HG03521 (cell line): Measurements from ENCODE around the gene ERC2.
"Not testable (repeated sequence)": the region's sequence is repeated elsewhere in the genome, so short reads cannot be mapped to it uniquely, and the experiment has no call there.

Experiments
- ATAC-seq: cut with Tn5 transposase; IDR thresholded peaks from one replicate; pipeline ENCODE4 v1.9.1; 2021; ENCODE audit warnings: mild to moderate bottlenecking, moderate library complexity; ENCODE audit not compliant: unreplicated experiment

The ERC2 gene

GRCh38 chr3:55868347-55868746 lies 599.9 kb downstream of the ERC2 start:
- ATAC-seq, result no peak

DNA sequence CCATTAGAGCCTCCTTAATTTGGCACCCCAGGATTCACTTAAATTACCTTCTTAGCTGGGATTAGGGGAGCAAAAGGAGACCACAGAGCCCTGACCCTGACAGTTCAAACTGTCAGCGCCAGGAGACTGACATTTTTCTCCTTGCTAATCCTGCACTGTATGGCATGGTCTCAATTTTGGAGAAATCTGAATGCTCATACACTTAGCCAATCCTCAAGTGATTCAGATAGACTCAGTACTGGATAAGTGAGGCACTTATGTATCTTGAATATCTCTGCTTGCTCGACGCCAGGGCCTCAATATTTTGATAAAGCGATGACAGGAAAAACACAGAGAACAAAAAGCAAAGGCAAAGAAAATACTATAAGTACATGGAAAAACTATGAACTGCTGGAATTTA lies 605.2 kb downstream of the ERC2 start:
- no peak for ATAC-seq

DNA sequence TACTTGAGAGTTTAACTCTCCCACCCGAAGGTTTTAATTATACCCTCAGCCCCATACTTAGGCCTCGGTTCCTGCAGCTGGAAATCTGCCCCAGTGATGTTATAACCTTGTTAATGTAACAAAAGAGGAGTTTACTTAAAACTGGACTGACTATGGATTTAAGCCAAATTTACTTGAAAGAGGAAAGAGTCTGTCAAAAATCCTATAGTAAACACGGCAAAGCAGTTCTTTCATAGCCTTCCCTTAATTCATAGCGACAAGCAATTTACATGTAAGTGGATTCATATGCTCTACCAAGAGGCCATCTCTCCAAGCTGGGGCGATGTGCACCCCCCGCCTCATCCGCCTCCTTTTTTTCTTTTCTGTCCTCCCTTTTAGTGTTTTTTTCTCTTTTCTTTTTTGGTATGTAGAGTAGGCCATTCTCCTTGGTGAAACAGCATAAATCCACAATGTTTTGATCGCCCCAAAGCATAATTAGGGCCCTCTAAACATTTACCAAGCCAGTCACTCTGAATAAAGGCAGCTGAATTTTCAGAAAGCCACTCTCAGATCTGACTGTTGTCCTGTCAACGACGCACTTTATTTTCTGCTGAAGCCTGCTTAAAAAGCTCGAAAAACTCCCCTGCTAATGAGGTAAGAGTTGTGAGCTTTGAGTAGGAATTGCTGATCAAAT lies 608.1 kb downstream of the ERC2 start:
- ATAC-seq, result no peak

DNA sequence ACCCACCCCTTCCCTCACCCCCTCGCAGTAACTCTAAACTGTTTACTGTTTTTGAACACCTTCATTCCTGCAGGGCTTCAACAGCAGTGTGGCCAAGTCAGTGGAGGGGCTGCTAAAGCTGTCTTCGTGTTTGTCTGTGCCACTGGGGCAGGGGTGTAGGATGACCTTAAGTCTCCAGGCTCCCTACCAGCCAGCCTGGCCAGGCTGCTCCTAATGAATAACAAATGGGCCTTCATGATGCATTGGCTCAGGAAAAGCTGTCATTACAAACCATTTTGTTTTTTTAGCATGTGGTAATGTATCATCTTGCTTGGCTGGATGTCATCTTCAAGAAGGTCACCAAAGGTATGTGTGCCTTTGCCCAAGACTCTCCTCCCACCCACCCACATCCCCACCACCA lies 609.0 kb downstream of the ERC2 start:
- no peak for ATAC-seq

DNA sequence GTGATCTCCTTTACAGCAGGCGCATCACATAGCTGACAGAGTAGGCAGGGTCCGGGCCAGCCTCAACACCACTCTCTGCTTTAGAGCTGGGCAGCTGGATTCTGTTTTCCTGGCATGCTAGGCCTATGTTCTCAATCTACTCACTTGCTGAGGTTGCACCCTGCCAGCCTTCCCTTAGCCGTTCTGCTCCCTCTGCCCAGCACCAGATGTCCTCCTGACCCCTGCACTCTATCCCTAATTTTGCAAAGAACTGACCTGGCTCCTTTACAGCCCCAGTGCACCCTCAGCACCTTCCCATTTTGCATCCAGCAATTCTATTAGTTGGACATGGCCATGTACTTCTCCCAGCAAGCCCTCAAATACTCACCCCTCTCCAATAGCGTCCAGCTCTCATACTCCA lies 609.5 kb downstream of the ERC2 start:
- no peak for ATAC-seq

DNA sequence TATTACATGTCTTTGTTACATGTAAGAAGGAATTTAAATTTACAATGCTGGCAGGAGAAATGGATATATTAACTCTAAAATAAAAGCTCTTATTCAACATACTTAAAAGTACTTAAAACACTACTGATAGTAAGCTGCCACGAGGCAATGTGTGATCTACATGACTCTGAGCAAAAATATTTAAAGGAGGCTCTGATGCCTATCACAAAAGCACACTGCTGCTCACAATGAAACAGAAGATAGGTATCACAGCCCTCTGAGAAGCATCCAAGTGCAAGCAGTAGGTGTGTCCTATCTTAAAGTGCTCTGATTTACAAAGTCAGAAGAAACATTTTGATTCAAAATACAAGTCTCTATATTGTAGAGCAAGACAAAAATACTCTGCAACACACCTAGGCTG lies 610.0 kb downstream of the ERC2 start:
- no peak for ATAC-seq

DNA sequence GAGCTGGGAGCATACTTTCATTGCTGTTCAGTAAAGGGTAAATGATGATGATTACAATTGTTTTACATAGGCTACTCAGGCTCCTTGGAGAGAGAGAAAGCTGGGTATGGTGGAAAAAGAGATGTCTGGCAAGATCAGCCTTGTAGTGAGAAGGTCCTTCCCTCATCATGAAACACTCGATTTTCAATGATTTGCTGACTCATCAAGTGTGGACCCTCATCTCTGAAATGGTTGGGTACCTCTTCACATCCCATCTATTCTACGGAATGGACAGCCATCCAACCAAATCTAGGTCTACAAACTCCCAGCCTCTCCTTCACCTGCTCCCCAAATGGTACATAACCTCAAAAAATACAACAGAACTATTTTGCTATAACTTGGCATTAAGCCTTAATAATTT lies 610.6 kb downstream of the ERC2 start:
- no peak for ATAC-seq

DNA sequence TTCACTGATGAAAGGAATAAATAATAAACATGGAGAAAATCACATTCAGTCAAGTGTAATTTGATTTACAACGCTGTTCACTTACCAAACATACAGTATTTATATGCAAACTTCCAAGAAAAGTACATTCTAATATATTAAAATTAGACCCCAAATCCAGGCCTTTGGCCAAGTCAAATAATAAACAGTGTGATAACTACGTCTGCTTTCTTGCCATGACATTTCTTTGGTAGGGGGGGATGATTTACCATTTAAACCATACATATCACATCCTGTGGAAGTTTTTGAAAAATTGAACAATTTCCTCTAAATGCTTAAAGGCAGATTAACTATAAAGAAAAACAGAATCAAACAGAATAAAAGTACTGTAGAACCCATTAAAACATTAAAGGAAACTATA lies 613.0 kb downstream of the ERC2 start:
- no peak for ATAC-seq

DNA sequence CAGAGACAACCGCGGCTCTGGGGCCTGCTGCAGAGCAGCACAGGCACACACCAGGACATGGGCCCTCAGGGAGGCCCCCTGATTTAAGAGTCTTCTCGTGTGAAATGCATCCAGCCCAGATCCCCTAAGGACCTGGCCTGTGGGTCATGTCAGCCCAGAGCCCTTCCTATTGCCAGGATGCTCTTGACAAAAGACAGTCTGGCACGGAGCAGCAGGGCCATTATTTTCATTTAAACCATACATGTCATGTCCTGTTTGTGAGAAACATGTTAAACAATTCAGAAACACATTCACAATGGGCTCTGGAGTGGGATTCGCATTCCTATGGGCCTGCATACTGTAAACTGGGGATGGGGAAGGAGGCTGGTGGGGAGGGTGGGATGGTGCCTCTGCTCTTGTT lies 613.8 kb downstream of the ERC2 start:
- ATAC-seq, result no peak

DNA sequence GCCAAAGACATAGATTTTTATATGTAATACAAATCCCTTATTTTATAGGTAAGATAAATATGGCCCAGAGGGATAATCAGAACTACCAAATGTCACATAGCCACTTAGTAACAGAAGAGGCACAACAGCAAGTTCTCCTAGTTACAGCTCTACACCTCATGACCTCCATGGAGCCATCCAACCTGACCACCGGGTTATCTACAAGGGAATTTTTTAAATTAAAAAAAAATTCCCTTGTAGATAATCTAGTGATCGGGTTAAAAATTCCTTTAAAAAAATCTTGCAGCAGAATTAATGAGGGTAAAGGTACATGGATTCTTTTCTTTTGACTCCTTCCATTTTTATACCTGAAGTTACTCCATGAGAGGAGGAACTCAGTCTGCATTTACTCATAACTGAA lies 615.9 kb downstream of the ERC2 start:
- no peak for ATAC-seq

- ATAC-seq, result no peak
Measured at GRCh38 chr3:55842204-55842603, 626.1 kb downstream of the ERC2 start.

DNA sequence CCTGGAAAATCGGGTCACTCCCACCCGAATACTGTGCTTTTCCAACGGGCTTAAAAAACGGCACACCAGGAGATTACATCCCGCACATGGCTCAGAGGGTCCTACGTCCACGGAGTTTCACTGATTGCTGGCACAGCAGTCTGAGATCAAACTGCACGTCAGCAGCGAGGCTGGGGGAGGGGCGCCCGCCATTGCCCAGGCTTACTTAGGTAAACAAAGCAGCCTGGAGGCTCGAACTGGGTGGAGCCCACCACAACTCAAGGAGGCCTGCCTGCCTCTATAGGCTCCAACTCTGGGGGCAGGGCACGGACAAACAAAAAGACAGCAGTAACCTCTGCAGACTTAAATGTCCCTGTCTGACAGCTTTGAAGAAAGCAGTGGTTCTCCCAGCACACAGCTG lies 636.4 kb downstream of the ERC2 start:
- ATAC-seq, result not testable (repeated sequence)

DNA sequence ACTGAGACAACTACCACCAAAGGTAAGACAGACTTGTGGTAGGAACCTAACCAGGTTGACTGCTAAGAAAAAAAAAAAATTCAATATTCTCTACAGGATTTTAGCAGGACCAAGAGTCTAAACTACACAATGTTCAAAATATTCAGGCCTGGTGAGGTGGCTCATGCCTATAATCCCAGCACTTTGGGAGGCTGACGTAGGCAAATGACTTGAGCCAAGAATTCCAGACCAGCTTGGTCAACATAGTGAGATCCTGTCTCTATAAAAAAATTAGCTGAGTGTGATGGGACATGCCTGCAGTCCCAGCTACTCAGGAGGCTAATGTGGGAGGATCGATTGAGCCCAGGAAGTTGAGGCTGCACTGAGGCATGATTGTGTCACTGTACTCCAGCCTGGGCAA lies 639.6 kb downstream of the ERC2 start:
- ATAC-seq, result no peak

- ATAC-seq, result no peak
Measured at GRCh38 chr3:55827786-55828185, 640.5 kb downstream of the ERC2 start.

GRCh38 chr3:55826731-55827496 lies 641.4 kb downstream of the ERC2 start:
- no peak for ATAC-seq

GRCh38 chr3:55826097-55826496 lies 642.2 kb downstream of the ERC2 start:
- ATAC-seq, result no peak

- ATAC-seq, result no peak
Measured at GRCh38 chr3:55824406-55824805, 643.9 kb downstream of the ERC2 start.

DNA sequence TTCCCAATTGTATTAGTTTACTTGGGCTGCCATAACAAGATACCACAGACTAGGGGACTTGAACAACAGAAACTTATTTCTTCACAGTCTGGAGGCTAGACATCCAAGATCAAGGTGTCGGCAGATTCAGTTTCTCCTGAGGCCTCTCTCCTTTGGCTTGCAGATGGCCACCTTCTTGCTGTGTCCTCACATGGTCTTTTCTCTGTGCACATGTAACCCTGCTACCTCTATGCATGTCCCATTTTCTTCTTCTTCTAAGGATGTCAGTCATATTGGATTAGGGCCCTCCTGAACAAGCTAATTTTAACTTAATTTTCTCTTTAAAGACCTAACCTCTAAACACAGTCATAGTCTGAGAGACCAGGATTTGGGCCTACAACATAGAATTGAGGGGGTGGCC lies 644.4 kb downstream of the ERC2 start:
- ATAC-seq, result no peak

DNA sequence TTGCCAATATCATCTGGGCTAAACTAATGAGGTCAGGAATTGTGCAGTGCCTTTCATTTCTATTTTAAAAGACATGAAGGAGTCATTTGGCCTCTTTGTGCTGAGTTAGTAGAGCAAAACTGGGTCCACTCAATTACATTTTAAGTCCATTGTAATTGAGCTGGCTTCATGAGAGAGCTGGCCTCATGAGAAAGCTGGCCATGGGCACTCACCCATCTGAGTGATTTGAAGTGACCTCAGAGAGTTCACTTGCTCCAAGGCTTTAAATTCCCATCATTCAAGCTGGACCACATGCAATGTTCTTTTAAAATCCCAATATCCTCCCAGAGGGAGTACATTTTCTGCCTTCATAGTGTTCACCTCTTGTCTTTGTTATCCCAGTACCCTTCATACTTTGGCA lies 645.3 kb downstream of the ERC2 start:
- no peak for ATAC-seq

DNA sequence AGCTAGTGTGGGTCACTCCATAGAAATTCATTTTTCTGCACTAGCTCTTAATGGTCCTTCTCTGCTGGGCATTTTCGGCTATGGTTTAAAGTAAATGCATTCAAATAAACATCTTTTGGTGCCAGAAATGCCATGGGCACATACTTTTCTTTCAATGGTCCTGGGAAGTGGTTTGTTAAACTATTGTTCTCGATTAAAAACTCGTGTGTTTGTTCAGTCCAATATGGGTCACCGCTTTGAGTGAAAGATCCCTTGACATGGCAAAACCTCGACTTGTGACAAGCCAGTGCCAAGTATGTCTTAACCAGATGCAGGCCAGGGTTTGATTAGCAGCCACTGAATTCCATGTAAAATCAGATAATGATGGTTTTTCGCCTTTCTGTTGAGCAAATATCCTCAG lies 649.3 kb downstream of the ERC2 start:
- no peak for ATAC-seq

GRCh38 chr3:55818485-55818884 lies 649.8 kb downstream of the ERC2 start:
- ATAC-seq, result no peak

- ATAC-seq, result no peak
Measured at GRCh38 chr3:55816794-55817576, 651.3 kb downstream of the ERC2 start.
